OCI-LY1 (cell line): Measurements from ENCODE around the gene GNB1L.

Experiments used
- CTCF ChIP-seq: fragments of 200-600 bp; sonication (generic), shearing (Covaris generic); IDR thresholded peaks from 2 replicates; pipeline ENCODE4 v1.5.1; 2017; ENCODE audit warnings: mild to moderate bottlenecking, antibody characterized with exemption, low read length, moderate library complexity, mixed read lengths
- EZH2 ChIP-seq: fragments of 200-600 bp; sonication (generic), shearing (Covaris generic); IDR thresholded peaks from 2 replicates; pipeline ENCODE4 v1.8.0; 2017; ENCODE audit warnings: borderline replicate concordance, mixed run types, mild to moderate bottlenecking, antibody characterized with exemption, low read length, moderate library complexity, mixed read lengths

GRCh38 chr22:19888131-19888746 lies 33.6 kb upstream of the GNB1L start:
- TF ChIP-seq CTCF (no peak), EZH2 (no peak)
